RWPE1 (cell line): ENCODE measurements around the gene RBPMS2.

ENCODE experiments used
- CTCF ChIA-PET: fragments of 350-600 bp; sonication (Branson Sonifier 250); formaldehyde crosslinking; extraction: SDS; loops from one replicate; lab custom pipeline; 2021; lab: Yijun Ruan, JAX
- POLR2A ChIA-PET: fragments of 400-600 bp; formaldehyde crosslinking; extraction: SDS; loops from one replicate; lab custom pipeline; 2020; ENCODE audit warnings: antibody characterized with exemption; ENCODE audit not compliant: low non-redundant PET; lab: Yijun Ruan, JAX
- DNase-seq: peaks from one replicate; pipeline ENCODE4 v3.0.0; 2012; ENCODE audit warnings: low spot score
- H3K27ac ChIP-seq: fragments of 450-650 bp; 2 replicates; pipeline ENCODE4 v1.5.1; 2017
- TF ChIP-seq, protein P1 (sequence below): fragments of 450-650 bp; conservative IDR thresholded peaks from 2 replicates; pipeline ENCODE4 v1.5.1; 2017; ENCODE audit warnings: low read depth, mild to moderate bottlenecking

Gene RBPMS2

DNA sequence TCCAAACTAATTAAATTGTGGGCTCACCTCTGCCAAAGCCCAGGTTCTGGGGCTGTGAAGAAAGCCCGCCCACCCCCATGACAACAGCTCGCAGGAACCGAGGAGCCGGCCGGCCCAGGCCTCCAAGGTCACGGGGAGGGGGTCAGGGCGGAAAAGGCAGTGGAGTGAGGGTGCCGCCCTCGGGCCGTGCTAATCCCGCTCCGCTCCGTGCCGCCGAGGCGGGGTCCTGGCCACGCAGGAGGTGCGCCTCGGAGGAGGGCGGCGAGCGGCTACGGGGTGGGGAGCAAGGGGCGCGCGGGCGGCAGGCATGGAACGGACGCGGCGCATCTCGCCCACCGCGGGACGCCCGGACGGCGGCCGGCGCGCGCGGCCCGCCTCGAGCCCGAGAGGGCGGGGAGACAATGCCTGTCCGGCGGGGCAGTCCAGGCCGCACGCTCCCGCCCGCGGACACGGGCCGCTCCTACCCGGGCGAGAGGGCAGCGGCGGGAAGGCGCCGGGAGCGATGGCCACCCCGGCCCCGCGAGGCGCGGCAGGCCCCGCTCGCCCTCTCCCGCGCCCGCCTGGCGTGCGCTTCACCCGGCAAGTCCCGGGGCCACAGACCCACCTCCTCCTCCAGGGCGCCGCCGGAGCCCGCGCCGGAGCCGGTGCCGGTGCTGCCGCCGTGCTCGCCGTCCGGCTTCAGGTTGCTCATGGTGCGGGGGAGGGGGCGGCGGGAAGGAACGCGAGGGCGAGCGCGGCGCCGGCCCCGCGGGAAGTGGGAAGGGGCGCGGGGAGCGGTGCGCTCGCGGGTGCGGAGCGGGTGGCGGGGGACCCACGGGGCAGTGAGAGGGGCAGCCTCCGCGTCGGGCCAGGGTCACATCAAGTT lies 528 bp downstream of the RBPMS2 start:
- TF ChIP-seq, protein P1, sequence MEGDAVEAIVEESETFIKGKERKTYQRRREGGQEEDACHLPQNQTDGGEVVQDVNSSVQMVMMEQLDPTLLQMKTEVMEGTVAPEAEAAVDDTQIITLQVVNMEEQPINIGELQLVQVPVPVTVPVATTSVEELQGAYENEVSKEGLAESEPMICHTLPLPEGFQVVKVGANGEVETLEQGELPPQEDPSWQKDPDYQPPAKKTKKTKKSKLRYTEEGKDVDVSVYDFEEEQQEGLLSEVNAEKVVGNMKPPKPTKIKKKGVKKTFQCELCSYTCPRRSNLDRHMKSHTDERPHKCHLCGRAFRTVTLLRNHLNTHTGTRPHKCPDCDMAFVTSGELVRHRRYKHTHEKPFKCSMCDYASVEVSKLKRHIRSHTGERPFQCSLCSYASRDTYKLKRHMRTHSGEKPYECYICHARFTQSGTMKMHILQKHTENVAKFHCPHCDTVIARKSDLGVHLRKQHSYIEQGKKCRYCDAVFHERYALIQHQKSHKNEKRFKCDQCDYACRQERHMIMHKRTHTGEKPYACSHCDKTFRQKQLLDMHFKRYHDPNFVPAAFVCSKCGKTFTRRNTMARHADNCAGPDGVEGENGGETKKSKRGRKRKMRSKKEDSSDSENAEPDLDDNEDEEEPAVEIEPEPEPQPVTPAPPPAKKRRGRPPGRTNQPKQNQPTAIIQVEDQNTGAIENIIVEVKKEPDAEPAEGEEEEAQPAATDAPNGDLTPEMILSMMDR = no peak
- H3K27ac ChIP-seq = no peak overlapping the region
- DNase-seq = no peak
- ChIA-PET POLR2A (no interaction called here), CTCF (interaction anchor here (0.6 kb wide), 1 partner anchor 120 kb away, joined by 3 read pairs; no protein-coding TSS in a partner anchor)

DNA sequence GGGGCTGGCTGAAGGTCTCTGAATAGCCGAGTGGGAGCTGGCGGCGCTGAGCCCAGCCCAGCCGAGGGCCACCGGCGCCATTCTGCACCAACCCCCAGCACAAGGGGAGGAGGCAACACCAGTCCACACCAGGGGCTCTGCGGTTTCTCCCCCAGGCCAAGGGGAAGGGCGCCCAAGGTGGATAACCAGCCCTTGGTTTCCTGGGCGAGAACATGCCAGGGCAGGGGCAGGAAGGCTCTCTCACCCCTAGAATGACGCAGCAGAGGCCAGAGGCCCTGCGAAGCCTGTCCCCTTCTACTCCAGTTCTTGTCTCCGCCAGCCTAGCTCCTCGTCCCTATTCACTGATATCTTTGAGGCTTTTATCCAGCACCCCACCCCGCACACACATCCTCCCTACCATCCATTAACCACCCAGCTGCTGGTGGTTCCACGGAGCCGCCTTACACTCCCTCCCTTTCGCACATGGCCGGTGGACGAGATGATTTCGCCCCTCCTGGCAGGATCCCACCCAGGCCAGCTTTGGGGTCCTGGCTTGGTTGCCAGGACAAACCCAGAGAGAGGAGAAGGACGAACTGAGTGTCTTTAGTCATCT lies 1.3 kb downstream of the RBPMS2 start:
- CTCF ChIA-PET = interaction anchor here (0.6 kb wide), 1 partner anchor 119 kb away, joined by 3 read pairs; no protein-coding TSS in a partner anchor
- no peak overlapping the region for H3K27ac ChIP-seq
- POLR2A ChIA-PET = no interaction called here
- TF ChIP-seq, protein P1 = no peak
- DNase-seq = no peak

DNA sequence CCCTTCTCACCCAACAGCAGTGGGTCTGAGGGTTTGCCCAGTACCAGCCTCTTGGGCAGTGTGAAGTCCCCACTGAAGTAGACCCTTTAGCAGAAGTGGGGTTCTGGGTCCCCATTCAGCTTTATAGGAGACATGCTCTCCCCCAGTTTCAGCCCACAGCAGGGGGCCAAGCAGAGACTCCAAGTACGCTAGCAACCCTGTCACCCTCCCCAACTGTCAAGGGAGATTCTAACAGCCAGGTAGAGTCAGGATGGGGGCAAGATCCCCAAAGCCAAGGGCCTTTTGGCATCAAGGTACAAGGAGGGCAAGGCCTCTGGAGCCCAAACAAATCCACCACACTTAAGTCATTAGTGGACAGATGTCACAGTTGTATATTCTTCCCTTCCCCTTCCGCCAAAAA lies 1.8 kb downstream of the RBPMS2 start:
- TF ChIP-seq, protein P1 = no peak
- DNase-seq = no peak
- ChIA-PET CTCF (no interaction called here), POLR2A (no interaction called here)
- H3K27ac ChIP-seq = no peak overlapping the region

DNA sequence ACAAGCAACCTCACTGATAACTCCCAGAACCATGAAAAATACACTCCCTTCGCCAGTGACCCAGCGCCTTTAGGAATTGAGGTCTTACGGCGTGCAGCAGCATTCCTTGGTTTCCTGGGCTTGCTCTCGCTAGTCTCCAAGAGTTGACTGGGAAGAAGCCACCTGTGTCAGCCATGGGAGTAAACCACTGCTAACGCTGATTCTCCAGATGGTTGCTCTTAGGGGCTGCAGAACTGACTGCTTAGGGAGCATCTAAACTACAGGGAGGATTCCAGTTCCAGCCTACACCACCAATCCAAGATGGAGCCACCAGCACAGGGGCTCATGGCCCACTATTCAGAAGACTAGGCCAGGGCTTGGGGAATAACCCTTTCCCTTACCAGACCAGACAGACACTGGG lies 2.4 kb downstream of the RBPMS2 start:
- no peak overlapping the region for H3K27ac ChIP-seq
- DNase-seq = no peak
- TF ChIP-seq, protein P1 = no peak
- POLR2A ChIA-PET = no interaction called here
- CTCF ChIA-PET = no interaction called here

DNA sequence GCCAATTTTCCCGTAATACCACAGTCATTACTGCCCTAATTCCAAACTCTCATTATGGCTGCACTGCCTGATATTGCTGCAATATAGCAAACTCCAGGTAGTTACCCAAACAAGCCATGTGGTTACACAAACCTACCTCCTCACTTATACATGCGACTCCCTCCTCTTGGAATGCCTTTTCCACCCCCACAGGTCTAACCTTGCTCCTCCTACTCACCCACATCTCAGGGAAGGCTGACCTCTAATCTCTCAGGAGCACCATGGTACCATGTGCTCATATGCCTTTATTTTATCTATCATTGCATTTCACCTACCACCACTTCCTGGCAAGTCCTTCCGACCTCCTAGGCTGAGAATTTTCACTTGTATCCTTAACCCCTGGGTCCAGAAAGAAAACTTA lies 2.9 kb downstream of the RBPMS2 start:
- H3K27ac ChIP-seq = no peak overlapping the region
- TF ChIP-seq, protein P1 = no peak
- ChIA-PET CTCF (no interaction called here), POLR2A (no interaction called here)
- no peak for DNase-seq

DNA sequence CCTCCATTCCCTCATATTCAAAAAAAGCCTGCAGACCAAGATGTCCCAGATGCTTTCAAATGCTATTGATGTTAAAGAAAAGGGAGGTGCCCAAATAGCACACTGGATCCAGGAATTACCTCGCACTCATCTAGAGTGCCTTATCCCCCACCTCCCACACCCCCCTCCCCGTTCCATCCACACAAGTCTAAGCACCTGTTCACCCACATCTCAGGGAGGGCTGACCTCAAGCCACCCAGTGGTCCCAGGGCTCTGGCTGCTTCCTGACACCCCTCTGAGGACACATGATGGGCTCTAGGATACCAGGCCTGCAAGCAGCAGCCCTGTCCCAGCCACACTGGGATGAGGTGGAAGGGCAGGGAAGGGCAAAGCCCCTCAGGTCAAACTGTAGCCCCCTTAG lies 4.8 kb downstream of the RBPMS2 start:
- H3K27ac ChIP-seq = no peak overlapping the region
- ChIA-PET POLR2A (no interaction called here), CTCF (no interaction called here)
- no peak for DNase-seq
- TF ChIP-seq, protein P1 = no peak
